ENCODE results near the gene ATP10A. TPM values are rescaled to one million over a fixed set of nuclear protein-coding genes. Genes with fewer than 3 reads are reported as not detected.

Gene ATP10A
- total RNA-seq, 1 experiment from 2014 or later: 3.9 TPM

GRCh38 chr15:25679964-25680685, 183.0 kb downstream of the ATP10A start:
- peaks cover 19 to 43% of the 10 kb centered on the region in 2 experiments for H3K4me1 Mint-ChIP-seq
- Histone ChIP-seq H3K56ac (ENCODE audit: insufficient read length, low read depth, low read length) (no peak overlapping the region), H3K9me3 (ENCODE audit: control insufficient read depth, low read depth, low read length) (no peaks in the 10 kb centered on the region), H2BK15ac (ENCODE audit: low read depth, low read length) (no peak overlapping the region), H2BK12ac (ENCODE audit: insufficient read length, low read depth, low read length) (no peak overlapping the region), H3K27ac (ENCODE audit: insufficient read length, low read depth, low read length) (no peak overlapping the region), H2BK20ac (ENCODE audit: low read depth, low read length, poor library complexity, severe bottlenecking) (no peak overlapping the region), H2AK5ac (ENCODE audit: insufficient read length, low read length) (no peak overlapping the region), H3K23ac (ENCODE audit: insufficient read length, low read depth, low read length) (no peak overlapping the region), H4K5ac (ENCODE audit: insufficient read length, low read depth, low read length) (no peak overlapping the region), H3K18ac (ENCODE audit: insufficient read length, low read depth, low read length) (no peak overlapping the region), H3K79me1 (ENCODE audit: insufficient read depth, low read depth, low read length, poor library complexity, severe bottlenecking) (no peaks in the 10 kb centered on the region), H4K20me1 (ENCODE audit: control insufficient read depth, insufficient read depth, insufficient read length) (no peaks in the 10 kb centered on the region), H2AFZ (ENCODE audit: low read length) (no peak overlapping the region), H4K8ac (replicated peaks; ENCODE audit: insufficient read length, low read depth, low read length) (no peak overlapping the region), H3K23me2 (ENCODE audit: insufficient read length, low read depth, low read length, poor library complexity, severe bottlenecking) (no peaks in the 10 kb centered on the region), H3K4ac (ENCODE audit: low read depth, low read length) (no peak overlapping the region), H3K4me1 (ENCODE audit: insufficient read depth, low read length) (peaks cover 4% of the 10 kb centered on the region; the same call in 1 of the 2 replicates), H2BK120ac (ENCODE audit: low read depth, low read length, poor library complexity, severe bottlenecking) (no peak overlapping the region), H3K4me2 (ENCODE audit: insufficient read depth, insufficient read length, low read length) (no peak overlapping the region), H3T11ph (ENCODE audit: low read length) (no peak overlapping the region), H2BK5ac (ENCODE audit: insufficient read length, low read length) (no peak overlapping the region), H3K27me3 (ENCODE audit: insufficient read depth, low read length) (no peaks in the 10 kb centered on the region), H4K91ac (ENCODE audit: insufficient read length, low read depth, low read length) (no peak overlapping the region), H3K79me2 (ENCODE audit: insufficient read depth, low read length) (no peaks in the 10 kb centered on the region), H3K14ac (ENCODE audit: insufficient read depth, low read length) (no peak overlapping the region), H3K9ac (ENCODE audit: extremely low read depth, insufficient read length, low read length) (no peak overlapping the region)
- no peak overlapping the region for H3K4me3 Mint-ChIP-seq
- peaks cover 5 to 18% (median 12%) of the 10 kb centered on the region in 3 experiments; a peak in 6 of 7 replicates for H3K36me3 Mint-ChIP-seq (ENCODE audit: insufficient read depth in 1 of 3, low read depth in 3 of 3)
- no peak overlapping the region for H3K27ac Mint-ChIP-seq
- peaks cover 3 to 8% of the 10 kb centered on the region in 2 experiments; a peak in 3 of 5 replicates for H3K9me3 Mint-ChIP-seq
- no peak for DNase-seq
- no peak for TF ChIP-seq CTCF (conservative IDR thresholded peaks at IDR 0.05)
- WGBS (ENCODE audit: extremely low coverage, insufficient read length, low lambda C conversion rate): no CpG with 5 or more reads among the region's 25 CpGs
- peaks cover 20% of the 10 kb centered on the region for H3K27me3 Mint-ChIP-seq (ENCODE audit: low read depth)
